ENCODE results near the gene EIF2B4. TPM values are rescaled to one million over a fixed set of nuclear protein-coding genes. Genes with fewer than 3 reads are reported as not detected.

EIF2B4 gene
- total RNA-seq, 4 donors from 2014 or later, result 40.8 to 54.9 (median 48.8) TPM

- H3K4me3 ChIP-seq, result no peak overlapping the region
- peaks cover 0 to 100% of the 10 kb centered on the region in 2 donors for H3K36me3 ChIP-seq
- ATAC-seq, result no peak
- H3K27ac ChIP-seq, result no peak overlapping the region
- H3K9me3 ChIP-seq, result no peaks in the 10 kb centered on the region
- H3K27me3 ChIP-seq, result no peaks in the 10 kb centered on the region
- no peaks in the 10 kb centered on the region for H3K4me1 ChIP-seq
- WGBS, 2 donors (ENCODE audit: low coverage in 1 of 2), result 92% methylated on average over 4 of the region's 7 CpGs; no CpG with 5 or more reads in 1 of the 2 donors
- no peak for TF ChIP-seq POLR2AphosphoS5 (IDR thresholded peaks at IDR 0.05)
- TF ChIP-seq POLR2A (IDR thresholded peaks at IDR 0.05), result no peak
- no peak for TF ChIP-seq EP300 (IDR thresholded peaks at IDR 0.05)
- TF ChIP-seq CTCF (IDR thresholded peaks at IDR 0.05), result no peak
Observed at GRCh38 chr2:27336173-27336572, 34.0 kb downstream of the EIF2B4 start.

DNA sequence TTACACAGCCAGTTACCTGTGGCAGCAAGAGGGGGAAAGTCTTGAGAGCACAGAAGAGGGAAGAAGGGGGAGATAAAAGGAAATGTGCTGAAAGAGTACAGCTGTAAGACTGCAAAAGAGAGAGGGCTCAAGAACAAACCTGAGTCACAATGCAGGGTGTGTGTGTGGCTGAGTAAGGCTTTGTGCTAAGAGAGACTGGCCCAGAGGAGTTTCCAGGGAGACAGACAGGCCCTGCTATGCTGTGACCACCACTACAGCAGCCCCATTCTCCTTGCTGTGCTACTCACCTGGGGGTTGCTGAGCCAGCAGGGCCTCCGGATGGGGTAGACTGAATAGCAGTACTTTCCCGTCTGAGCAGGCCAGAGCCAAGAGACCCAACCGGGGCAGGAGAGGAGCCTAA is 34.8 kb downstream of the EIF2B4 start:
- WGBS, 2 donors (ENCODE audit: low coverage in 1 of 2), result 87 to 100% methylated on average over 2 to 3 of the region's 3 CpGs
- Histone ChIP-seq H3K4me1 (no peaks in the 10 kb centered on the region), H3K27me3 (no peaks in the 10 kb centered on the region), H3K9me3 (no peaks in the 10 kb centered on the region), H3K27ac (no peak overlapping the region), H3K4me3 (no peak overlapping the region), H3K36me3 (peaks cover 0 to 100% of the 10 kb centered on the region in 2 donors)
- no peak for ATAC-seq
- TF ChIP-seq POLR2AphosphoS5 (IDR thresholded peaks at IDR 0.05) (no peak), POLR2A (IDR thresholded peaks at IDR 0.05) (no peak), CTCF (IDR thresholded peaks at IDR 0.05) (no peak), EP300 (IDR thresholded peaks at IDR 0.05) (no peak)

- no peaks in the 10 kb centered on the region for H3K27me3 ChIP-seq
- no peaks in the 10 kb centered on the region for H3K9me3 ChIP-seq
- no peak for TF ChIP-seq CTCF (IDR thresholded peaks at IDR 0.05)
- no peak for TF ChIP-seq POLR2A (IDR thresholded peaks at IDR 0.05)
- no peak for TF ChIP-seq POLR2AphosphoS5 (IDR thresholded peaks at IDR 0.05)
- TF ChIP-seq EP300 (IDR thresholded peaks at IDR 0.05), result no peak
- peaks cover 2 to 31% (median 13%) of the 10 kb centered on the region in 3 donors for H3K4me1 ChIP-seq
- H3K36me3 ChIP-seq, result peaks cover 0 to 41% of the 10 kb centered on the region in 2 donors
- ATAC-seq, result no peak
- no peak overlapping the region for H3K27ac ChIP-seq
- WGBS, 2 donors (ENCODE audit: low coverage in 1 of 2), result 86 to 100% methylated on average over 2 of the region's 5 CpGs
- H3K4me3 ChIP-seq, result no peak overlapping the region
Observed at GRCh38 chr2:27324720-27325119, 45.4 kb downstream of the EIF2B4 start.

GRCh38 chr2:27323596-27324285 is 46.4 kb downstream of the EIF2B4 start:
- TF ChIP-seq POLR2AphosphoS5 (IDR thresholded peaks at IDR 0.05) (no peak), POLR2A (IDR thresholded peaks at IDR 0.05) (no peak), EP300 (IDR thresholded peaks at IDR 0.05) (no peak), CTCF (IDR thresholded peaks at IDR 0.05) (no peak)
- Histone ChIP-seq H3K4me3 (peak overlapping the region; percentile 69 to 78), H3K36me3 (peaks cover 0 to 36% of the 10 kb centered on the region in 2 donors), H3K27ac (peak overlapping the region; percentile 89 to 95 (median 92)), H3K4me1 (peaks cover 2 to 31% (median 13%) of the 10 kb centered on the region in 3 donors), H3K9me3 (no peaks in the 10 kb centered on the region), H3K27me3 (no peaks in the 10 kb centered on the region)
- no peak for ATAC-seq
- WGBS, 2 donors (ENCODE audit: low coverage in 1 of 2), result 11 to 14% methylated on average over 4 to 5 of the region's 5 CpGs

All from gastroesophageal sphincter (tissue), 4 donors.